Testis (tissue), 3 donors: Measurements from ENCODE around the gene HECW1. TPM values are rescaled to one million over a fixed set of nuclear protein-coding genes. Genes with fewer than 3 reads are reported as not detected.

ENCODE experiments used
- DNase-seq: peaks from one replicate; pipeline ENCODE4 v3.0.0-alpha.2; 2019
- H3K27ac ChIP-seq, 2 donors: fragments of 200-600 bp; sonication (generic); one replicate each; pipeline ENCODE4 v1.5.1; 2019
- H3K27me3 ChIP-seq: fragments of 200-600 bp; sonication (generic); one replicate; pipeline ENCODE4 v1.5.1; 2019
- H3K36me3 ChIP-seq: fragments of 200-600 bp; sonication (generic); one replicate; pipeline ENCODE4 v1.5.1; 2017; ENCODE audit warnings: low read depth; ENCODE audit errors: missing control alignments
- H3K4me1 ChIP-seq: fragments of 200-600 bp; sonication (generic); one replicate; pipeline ENCODE4 v1.5.1; 2019
- H3K4me3 ChIP-seq, 2 donors: fragments of 200-600 bp; sonication (generic); one replicate each; pipeline ENCODE4 v1.5.1; 2017 to 2019
- H3K9me3 ChIP-seq: fragments of 200-600 bp; sonication (generic); one replicate; pipeline ENCODE4 v1.5.1; 2017
- CTCF ChIP-seq, 3 experiments: fragments of 450-650 bp in 2 of 3; fragments of 200-600 bp in 1 of 3; sonication (generic) in 1 of 3; IDR thresholded peaks; one replicate each; pipeline ENCODE4 v1.5.1; 2016 to 2019; ENCODE audit warnings: antibody characterized with exemption in 3 of 3, mild to moderate bottlenecking in 2 of 3, moderate library complexity in 1 of 3
- POLR2A ChIP-seq: fragments of 450-650 bp; IDR thresholded peaks from one replicate; pipeline ENCODE4 v1.6.1; 2017; ENCODE audit warnings: antibody characterized with exemption, mild to moderate bottlenecking, moderate library complexity
- WGBS, 2 donors: methylation state at CpG; one replicate each; pipeline ENCODE4 v1.1.5; 2018; 5-methylcytosine and 5-hydroxymethylcytosine counted together
- intact Hi-C: fragments of 100-400 bp; cut with DNase I; formaldehyde crosslinking; loops from one replicate; pipeline ENCODE4 v1.15.1; 2023; ENCODE audit warnings: low total_unique reads
- polyA plus RNA-seq: library from polyadenylated mRNA; stranded (reverse); fragments of 350-450 nt; fragmentation: Illumina TruSeq; extraction: RNeasy Lipid Tissue Mini Kit (QIAGEN cat#74804); gene quantifications from one replicate; pipeline ENCODE4 v1.2.3, GENCODE V29; 2014; ENCODE audit warnings: low read depth, low replicate concordance; ENCODE audit not compliant: insufficient read depth
- total RNA-seq, 2 donors: library from RNA; depleted of rRNA; stranded (reverse); fragments of >200 nt; gene quantifications; one replicate each; pipeline ENCODE4 v1.2.3, GENCODE V29; 2016

HECW1 gene
- total and polyA plus RNA-seq, 3 donors from 2014 or later: 3.2 to 14.5 (median 5.0) TPM

- Histone ChIP-seq H3K4me3 (no peak overlapping the region), H3K9me3 (no peaks in the 10 kb centered on the region), H3K36me3 (no peaks in the 10 kb centered on the region), H3K27me3 (no peaks in the 10 kb centered on the region), H3K27ac (no peak overlapping the region), H3K4me1 (no peaks in the 10 kb centered on the region)
- no peak for DNase-seq
- 71 to 87% methylated on average over 6 to 8 of the region's 8 CpGs for WGBS, 2 donors
- intact Hi-C loops: no loop called here
- no peak for TF ChIP-seq CTCF (IDR thresholded peaks at IDR 0.05)
- no peak for TF ChIP-seq POLR2A
Observed at GRCh38 chr7:43522406-43523156, 410.1 kb downstream of the HECW1 start.

- Histone ChIP-seq H3K27ac (no peak overlapping the region), H3K4me1 (no peaks in the 10 kb centered on the region), H3K27me3 (no peaks in the 10 kb centered on the region), H3K9me3 (no peaks in the 10 kb centered on the region), H3K4me3 (no peak overlapping the region), H3K36me3 (no peaks in the 10 kb centered on the region)
- TF ChIP-seq POLR2A (no peak), CTCF (IDR thresholded peaks at IDR 0.05) (no peak)
- 76 to 80% methylated on average over 10 of the region's 10 CpGs for WGBS, 2 donors
- intact Hi-C loops: no loop called here
- no peak for DNase-seq
Observed at GRCh38 chr7:43528576-43529354, 416.3 kb downstream of the HECW1 start.

GRCh38 chr7:43530553-43531410 is 418.3 kb downstream of the HECW1 start:
- Histone ChIP-seq H3K9me3 (no peaks in the 10 kb centered on the region), H3K27me3 (no peaks in the 10 kb centered on the region), H3K27ac (no peak overlapping the region), H3K4me3 (no peak overlapping the region), H3K36me3 (no peaks in the 10 kb centered on the region), H3K4me1 (no peaks in the 10 kb centered on the region)
- TF ChIP-seq POLR2A (no peak), CTCF (IDR thresholded peaks at IDR 0.05) (no peak)
- intact Hi-C loops: no loop called here
- DNase-seq: no peak
- WGBS, 2 donors: 61 to 66% methylated on average over 6 of the region's 6 CpGs

- Histone ChIP-seq H3K27me3 (no peaks in the 10 kb centered on the region), H3K27ac (no peak overlapping the region), H3K36me3 (no peaks in the 10 kb centered on the region), H3K9me3 (no peaks in the 10 kb centered on the region), H3K4me1 (no peaks in the 10 kb centered on the region), H3K4me3 (no peak overlapping the region)
- no peak for DNase-seq
- intact Hi-C loops: no loop called here
- no peak for TF ChIP-seq POLR2A
- TF ChIP-seq CTCF (IDR thresholded peaks at IDR 0.05): no peak
- 78 to 84% methylated on average over 9 of the region's 9 CpGs for WGBS, 2 donors
Observed at GRCh38 chr7:43531700-43532099, 419.3 kb downstream of the HECW1 start.
